BLaER1 treated with 17β-estradiol and CSF1 and Interleukin-3, amounts not matched to agents 10 nM and 100 nM (cell line): ENCODE data around the gene EVPLL.
"Not testable (repeated sequence)": the region's sequence is repeated elsewhere in the genome, so short reads cannot be mapped to it uniquely, and the experiment has no call there.

ENCODE experiments used
- H3K27ac ChIP-seq, 11 experiments: shearing (Covaris generic); formaldehyde crosslinking; 2 replicates each; pipeline ENCODE4 v1.8.1; 2022
- H3K27me3 ChIP-seq, 11 experiments: shearing (Covaris generic); formaldehyde crosslinking; 2 replicates each; pipeline ENCODE4 v1.8.1; 2022
- H3K36me3 ChIP-seq, 11 experiments: shearing (Covaris generic); formaldehyde crosslinking; 2 replicates each; pipeline ENCODE4 v1.8.1; 2022
- H3K4me1 ChIP-seq, 10 experiments: shearing (Covaris generic); formaldehyde crosslinking; 2 replicates each; pipeline ENCODE4 v1.8.1; 2022
- H3K4me2 ChIP-seq, 11 experiments: shearing (Covaris generic); formaldehyde crosslinking; 2 replicates each; pipeline ENCODE4 v1.8.1; 2022
- H3K4me3 ChIP-seq, 10 experiments: shearing (Covaris generic); formaldehyde crosslinking; 2 replicates each; pipeline ENCODE4 v1.8.1; 2022
- H3K9ac ChIP-seq, 11 experiments: shearing (Covaris generic); formaldehyde crosslinking; 2 replicates each; pipeline ENCODE4 v1.8.1; 2022
- H3K9me3 ChIP-seq, 11 experiments: shearing (Covaris generic); formaldehyde crosslinking; replicated peaks in 1 of 11; 2 replicates each; pipeline ENCODE4 v1.8.1; 2022
- H4K20me1 ChIP-seq, 11 experiments: shearing (Covaris generic); formaldehyde crosslinking; 2 replicates each; pipeline ENCODE4 v1.8.1; 2022
- Cebpa-rat ChIP-seq, 11 experiments: shearing (Covaris generic); IDR thresholded peaks; 2 replicates each; pipeline ENCODE4 v1.8.1; 2022

The EVPLL gene

GRCh38 chr17:18381158-18381952, 3.8 kb downstream of the EVPLL start:
- Histone ChIP-seq H3K27ac (no peak overlapping the region), H3K9ac (no peak overlapping the region), H3K4me2 (no peak overlapping the region), H3K27me3 (peaks cover 0 to 18% (median 14%) of the 10 kb centered on the region in 11 experiments; a peak in 17 of 22 replicates), H3K4me3 (no peak overlapping the region), H3K9me3 (no peaks in the 10 kb centered on the region), H3K36me3 (no peaks in the 10 kb centered on the region), H3K4me1 (peaks cover 23 to 52% (median 32%) of the 10 kb centered on the region in 10 experiments), H4K20me1 (no peaks in the 10 kb centered on the region)
- no peak for TF ChIP-seq Cebpa-rat (IDR thresholded peaks at IDR 0.05)

- Histone ChIP-seq H3K4me2 (no peak overlapping the region), H3K9me3 (no peaks in the 10 kb centered on the region), H3K4me1 (peaks cover 17 to 46% (median 27%) of the 10 kb centered on the region in 10 experiments), H3K27me3 (peaks cover 0 to 18% (median 14%) of the 10 kb centered on the region in 11 experiments; a peak in 17 of 22 replicates), H3K27ac (no peak overlapping the region), H3K9ac (no peak overlapping the region), H4K20me1 (no peaks in the 10 kb centered on the region), H3K36me3 (no peaks in the 10 kb centered on the region), H3K4me3 (no peak overlapping the region)
- no peak for TF ChIP-seq Cebpa-rat (IDR thresholded peaks at IDR 0.05)
Observed at GRCh38 chr17:18381953-18382245, 4.3 kb downstream of the EVPLL start.

- H3K4me2 ChIP-seq, result peak overlapping the region in 5 of 11 experiments; percentile 15 to 48 (median 30); a peak in 6 of 22 replicates
- H3K36me3 ChIP-seq, result no peaks in the 10 kb centered on the region
- no peak overlapping the region for H3K9ac ChIP-seq
- H3K27ac ChIP-seq, result no peak overlapping the region
- H3K27me3 ChIP-seq, result peaks cover 0 to 18% (median 14%) of the 10 kb centered on the region in 11 experiments; a peak in 17 of 22 replicates
- no peaks in the 10 kb centered on the region for H3K9me3 ChIP-seq
- peaks cover 11 to 40% (median 20%) of the 10 kb centered on the region in 10 experiments for H3K4me1 ChIP-seq
- H4K20me1 ChIP-seq, result no peaks in the 10 kb centered on the region
- H3K4me3 ChIP-seq, result no peak overlapping the region
- TF ChIP-seq Cebpa-rat (IDR thresholded peaks at IDR 0.05), result no peak
Observed at GRCh38 chr17:18382441-18383078, 5.0 kb downstream of the EVPLL start.

GRCh38 chr17:18383079-18383481, 5.5 kb downstream of the EVPLL start:
- not testable (repeated sequence) for H3K27ac ChIP-seq, H3K9ac ChIP-seq, H3K36me3 ChIP-seq, H3K9me3 ChIP-seq, H3K4me3 ChIP-seq, H4K20me1 ChIP-seq
- peaks cover 6 to 35% (median 15%) of the 10 kb centered on the region in 10 experiments; a peak in 19 of 20 replicates for H3K4me1 ChIP-seq
- H3K4me2 ChIP-seq, result peak overlapping the region in 5 of 11 experiments; percentile 15 to 48 (median 30); a peak in 6 of 22 replicates
- peaks cover 0 to 18% (median 14%) of the 10 kb centered on the region in 11 experiments; a peak in 17 of 22 replicates for H3K27me3 ChIP-seq

GRCh38 chr17:18384271-18384670, 6.7 kb downstream of the EVPLL start:
- not testable (repeated sequence) for H3K27ac ChIP-seq, H4K20me1 ChIP-seq, H3K36me3 ChIP-seq, H3K9ac ChIP-seq, H3K4me3 ChIP-seq, H3K9me3 ChIP-seq
- Histone ChIP-seq H3K27me3 (peaks cover 0 to 18% (median 14%) of the 10 kb centered on the region in 11 experiments; a peak in 17 of 22 replicates), H3K4me1 (peaks cover 4 to 28% (median 13%) of the 10 kb centered on the region in 10 experiments; a peak in 17 of 20 replicates), H3K4me2 (peak overlapping the region in 2 of 11 experiments; percentile 34; a peak in 2 of 22 replicates)

- H3K4me1 ChIP-seq, result peaks cover 7 to 29% (median 23%) of the 10 kb centered on the region in 10 experiments; a peak in 19 of 20 replicates
- not testable (repeated sequence) for H3K9ac ChIP-seq
Observed at GRCh38 chr17:18387583-18387982, 10.0 kb downstream of the EVPLL start.

GRCh38 chr17:18388266-18388665, 10.7 kb downstream of the EVPLL start:
- not testable (repeated sequence) for H4K20me1 ChIP-seq, H3K36me3 ChIP-seq, H3K4me3 ChIP-seq, H3K27me3 ChIP-seq, H3K9me3 ChIP-seq, H3K9ac ChIP-seq, H3K27ac ChIP-seq
- Histone ChIP-seq H3K4me2 (peak overlapping the region in 9 of 11 experiments; percentile 9 to 62 (median 31); a peak in 13 of 22 replicates), H3K4me1 (peaks cover 7 to 25% (median 20%) of the 10 kb centered on the region in 10 experiments; a peak in 19 of 20 replicates)

More at GRCh38 chr17:18387583-18387982, 10.0 kb downstream of the EVPLL start:
- not testable (repeated sequence) for H3K27ac ChIP-seq, H3K4me3 ChIP-seq, H3K4me2 ChIP-seq, H4K20me1 ChIP-seq, H3K36me3 ChIP-seq, H3K9me3 ChIP-seq, H3K27me3 ChIP-seq

- not testable (repeated sequence) for H3K9me3 ChIP-seq, H3K9ac ChIP-seq, H3K36me3 ChIP-seq, H4K20me1 ChIP-seq, H3K27ac ChIP-seq, H3K27me3 ChIP-seq, H3K4me3 ChIP-seq
- Histone ChIP-seq H3K4me2 (peak overlapping the region in 9 of 11 experiments; percentile 9 to 62 (median 31); a peak in 13 of 22 replicates), H3K4me1 (peaks cover 7 to 25% (median 19%) of the 10 kb centered on the region in 10 experiments; a peak in 19 of 20 replicates)
Observed at GRCh38 chr17:18388728-18389127, 11.2 kb downstream of the EVPLL start.

GRCh38 chr17:18401872-18402590, 24.5 kb downstream of the EVPLL start:
- not testable (repeated sequence) for H3K36me3 ChIP-seq, H3K9ac ChIP-seq, H3K4me2 ChIP-seq, H3K27ac ChIP-seq, H3K4me1 ChIP-seq, H4K20me1 ChIP-seq, H3K4me3 ChIP-seq, H3K27me3 ChIP-seq, H3K9me3 ChIP-seq

GRCh38 chr17:18403166-18403565, 25.6 kb downstream of the EVPLL start:
- not testable (repeated sequence) for H3K9ac ChIP-seq, H4K20me1 ChIP-seq, H3K27me3 ChIP-seq, H3K27ac ChIP-seq, H3K4me3 ChIP-seq, H3K4me1 ChIP-seq, H3K9me3 ChIP-seq, H3K36me3 ChIP-seq
- H3K4me2 ChIP-seq, result 0 out of 22 replicates have a peak overlapping the region, but pooled peaks of 1 of the 11 experiments have one; percentile 29

GRCh38 chr17:18403604-18404003, 26.0 kb downstream of the EVPLL start:
- not testable (repeated sequence) for H3K4me1 ChIP-seq, H3K9ac ChIP-seq, H3K27ac ChIP-seq, H3K27me3 ChIP-seq, H3K9me3 ChIP-seq, H3K4me3 ChIP-seq, H3K36me3 ChIP-seq, H4K20me1 ChIP-seq
- 0 out of 22 replicates have a peak overlapping the region, but pooled peaks of 1 of the 11 experiments have one; percentile 29 for H3K4me2 ChIP-seq

GRCh38 chr17:18408906-18409305, 31.3 kb downstream of the EVPLL start:
- H4K20me1 ChIP-seq, H3K27ac ChIP-seq, H3K4me3 ChIP-seq, H3K9me3 ChIP-seq, H3K27me3 ChIP-seq, H3K9ac ChIP-seq, H3K36me3 ChIP-seq: not testable (repeated sequence)
- Histone ChIP-seq H3K4me2 (peak overlapping the region; percentile 11 to 51 (median 35); a peak in 13 of 22 replicates), H3K4me1 (peaks cover 4 to 19% (median 15%) of the 10 kb centered on the region in 10 experiments; a peak in 17 of 20 replicates)

- not testable (repeated sequence) for H3K9me3 ChIP-seq, H3K27ac ChIP-seq, H3K36me3 ChIP-seq, H3K4me3 ChIP-seq, H4K20me1 ChIP-seq, H3K9ac ChIP-seq, H3K27me3 ChIP-seq
- peaks cover 4 to 19% (median 15%) of the 10 kb centered on the region in 10 experiments; a peak in 17 of 20 replicates for H3K4me1 ChIP-seq
- H3K4me2 ChIP-seq, result peak overlapping the region in 10 of 11 experiments; percentile 11 to 51 (median 35); a peak in 15 of 22 replicates
Observed at GRCh38 chr17:18409321-18409720, 31.7 kb downstream of the EVPLL start.
